ENCODE results near the gene ATP5F1D. TPM values are rescaled to one million over a fixed set of nuclear protein-coding genes. Genes with fewer than 3 reads are reported as not detected.

The ATP5F1D gene
- total RNA-seq, 1 donor from 2014 or later = 24.5 TPM

- Histone ChIP-seq H3K9me3 (ENCODE audit: control insufficient read depth in 3 of 3, low read length in 3 of 3) (no peaks in the 10 kb centered on the region), H3K36me3 (ENCODE audit: control insufficient read depth in 3 of 3, insufficient read depth in 3 of 3, low read length in 3 of 3) (peaks cover 21 to 26% (median 23%) of the 10 kb centered on the region in 3 donors), H3K27me3 (ENCODE audit: control insufficient read depth in 3 of 3, insufficient read depth in 3 of 3, low read length in 3 of 3) (no peaks in the 10 kb centered on the region), H3K4me1 (ENCODE audit: control insufficient read depth in 3 of 3, insufficient read depth in 3 of 3, low read length in 3 of 3) (peaks cover 38 to 73% (median 61%) of the 10 kb centered on the region in 3 donors), H3K27ac (ENCODE audit: low read depth, low read length) (no peak overlapping the region), H3K9ac (ENCODE audit: low read depth in 1 of 3, low read length in 3 of 3) (peak overlapping the region in 2 of 3 donors; percentile 11 to 62), H3K4me3 (ENCODE audit: low read length in 3 of 3) (no peak overlapping the region)
These were observed 21.0 kb upstream of the ATP5F1D start for GRCh38 chr19:1220477-1220930.

- Histone ChIP-seq H3K27ac (ENCODE audit: low read depth, low read length) (no peak overlapping the region), H3K36me3 (ENCODE audit: control insufficient read depth in 3 of 3, insufficient read depth in 3 of 3, low read length in 3 of 3) (peaks cover 22 to 31% (median 27%) of the 10 kb centered on the region in 3 donors), H3K9me3 (ENCODE audit: control insufficient read depth in 3 of 3, low read length in 3 of 3) (no peaks in the 10 kb centered on the region), H3K9ac (ENCODE audit: low read depth in 1 of 3, low read length in 3 of 3) (peak overlapping the region in 2 of 3 donors; percentile 38 to 62), H3K27me3 (ENCODE audit: control insufficient read depth in 3 of 3, insufficient read depth in 3 of 3, low read length in 3 of 3) (no peaks in the 10 kb centered on the region), H3K4me3 (ENCODE audit: low read length in 3 of 3) (no peak overlapping the region), H3K4me1 (ENCODE audit: control insufficient read depth in 3 of 3, insufficient read depth in 3 of 3, low read length in 3 of 3) (peaks cover 30 to 66% (median 54%) of the 10 kb centered on the region in 3 donors)
These were observed 20.3 kb upstream of the ATP5F1D start for GRCh38 chr19:1220976-1221903.

DNA sequence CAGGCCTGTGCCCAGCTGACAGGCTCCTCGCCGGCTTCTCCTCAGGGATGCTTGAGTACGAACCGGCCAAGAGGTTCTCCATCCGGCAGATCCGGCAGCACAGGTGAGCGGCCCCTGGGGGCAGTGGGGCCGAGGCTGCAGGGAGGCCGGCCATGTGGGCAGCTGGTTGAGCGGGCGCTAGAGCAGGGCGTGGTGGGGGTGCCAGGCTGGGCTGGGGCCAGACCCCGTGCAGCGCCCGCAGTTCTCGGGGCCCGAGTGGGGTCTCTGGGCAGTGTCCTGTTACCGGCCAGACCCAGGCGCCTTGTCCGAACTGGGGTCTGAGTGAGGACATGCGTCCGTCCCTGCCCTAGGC, 19.7 kb upstream of the ATP5F1D start:
- no peaks in the 10 kb centered on the region for H3K9me3 ChIP-seq (ENCODE audit: control insufficient read depth in 3 of 3, low read length in 3 of 3)
- peak overlapping the region; percentile 12 for H3K27ac ChIP-seq (ENCODE audit: low read depth, low read length)
- peaks cover 24 to 59% (median 48%) of the 10 kb centered on the region in 3 donors for H3K4me1 ChIP-seq (ENCODE audit: control insufficient read depth in 3 of 3, insufficient read depth in 3 of 3, low read length in 3 of 3)
- peaks cover 24 to 36% (median 30%) of the 10 kb centered on the region in 3 donors for H3K36me3 ChIP-seq (ENCODE audit: control insufficient read depth in 3 of 3, insufficient read depth in 3 of 3, low read length in 3 of 3)
- no peak overlapping the region for H3K4me3 ChIP-seq (ENCODE audit: low read length in 3 of 3)
- H3K9ac ChIP-seq (ENCODE audit: low read depth in 1 of 3, low read length in 3 of 3) = peak overlapping the region in 2 of 3 donors; percentile 38 to 62
- H3K27me3 ChIP-seq (ENCODE audit: control insufficient read depth in 3 of 3, insufficient read depth in 3 of 3, low read length in 3 of 3) = no peaks in the 10 kb centered on the region

GRCh38 chr19:1222394-1222793, 19.2 kb upstream of the ATP5F1D start:
- no peak overlapping the region for H3K9ac ChIP-seq (ENCODE audit: low read depth in 1 of 3, low read length in 3 of 3)
- H3K4me3 ChIP-seq (ENCODE audit: low read length in 3 of 3) = no peak overlapping the region
- H3K4me1 ChIP-seq (ENCODE audit: control insufficient read depth in 3 of 3, insufficient read depth in 3 of 3, low read length in 3 of 3) = peaks cover 19 to 54% (median 43%) of the 10 kb centered on the region in 3 donors
- no peaks in the 10 kb centered on the region for H3K27me3 ChIP-seq (ENCODE audit: control insufficient read depth in 3 of 3, insufficient read depth in 3 of 3, low read length in 3 of 3)
- H3K36me3 ChIP-seq (ENCODE audit: control insufficient read depth in 3 of 3, insufficient read depth in 3 of 3, low read length in 3 of 3) = peaks cover 24 to 41% (median 30%) of the 10 kb centered on the region in 3 donors
- no peaks in the 10 kb centered on the region for H3K9me3 ChIP-seq (ENCODE audit: control insufficient read depth in 3 of 3, low read length in 3 of 3)
- H3K27ac ChIP-seq (ENCODE audit: low read depth, low read length) = no peak overlapping the region

- Histone ChIP-seq H3K27me3 (ENCODE audit: control insufficient read depth in 3 of 3, insufficient read depth in 3 of 3, low read length in 3 of 3) (no peaks in the 10 kb centered on the region), H3K27ac (ENCODE audit: low read depth, low read length) (no peak overlapping the region), H3K36me3 (ENCODE audit: control insufficient read depth in 3 of 3, insufficient read depth in 3 of 3, low read length in 3 of 3) (peaks cover 24 to 41% (median 30%) of the 10 kb centered on the region in 3 donors), H3K4me3 (ENCODE audit: low read length in 3 of 3) (no peak overlapping the region), H3K9me3 (ENCODE audit: control insufficient read depth in 3 of 3, low read length in 3 of 3) (no peaks in the 10 kb centered on the region), H3K4me1 (ENCODE audit: control insufficient read depth in 3 of 3, insufficient read depth in 3 of 3, low read length in 3 of 3) (peaks cover 11 to 46% (median 34%) of the 10 kb centered on the region in 3 donors), H3K9ac (ENCODE audit: low read depth in 1 of 3, low read length in 3 of 3) (peak overlapping the region in 1 of 3 donors; percentile 8)
These were observed 18.3 kb upstream of the ATP5F1D start for GRCh38 chr19:1223018-1223855.

- H3K27ac ChIP-seq (ENCODE audit: low read depth, low read length) = no peak overlapping the region
- peaks cover 24 to 41% (median 30%) of the 10 kb centered on the region in 3 donors for H3K36me3 ChIP-seq (ENCODE audit: control insufficient read depth in 3 of 3, insufficient read depth in 3 of 3, low read length in 3 of 3)
- H3K27me3 ChIP-seq (ENCODE audit: control insufficient read depth in 3 of 3, insufficient read depth in 3 of 3, low read length in 3 of 3) = no peaks in the 10 kb centered on the region
- peak overlapping the region in 1 of 3 donors; percentile 8 for H3K9ac ChIP-seq (ENCODE audit: low read depth in 1 of 3, low read length in 3 of 3)
- H3K4me3 ChIP-seq (ENCODE audit: low read length in 3 of 3) = no peak overlapping the region
- peaks cover 3 to 37% (median 25%) of the 10 kb centered on the region in 3 donors for H3K4me1 ChIP-seq (ENCODE audit: control insufficient read depth in 3 of 3, insufficient read depth in 3 of 3, low read length in 3 of 3)
- no peaks in the 10 kb centered on the region for H3K9me3 ChIP-seq (ENCODE audit: control insufficient read depth in 3 of 3, low read length in 3 of 3)
These were observed 17.3 kb upstream of the ATP5F1D start for GRCh38 chr19:1224047-1224825.

DNA sequence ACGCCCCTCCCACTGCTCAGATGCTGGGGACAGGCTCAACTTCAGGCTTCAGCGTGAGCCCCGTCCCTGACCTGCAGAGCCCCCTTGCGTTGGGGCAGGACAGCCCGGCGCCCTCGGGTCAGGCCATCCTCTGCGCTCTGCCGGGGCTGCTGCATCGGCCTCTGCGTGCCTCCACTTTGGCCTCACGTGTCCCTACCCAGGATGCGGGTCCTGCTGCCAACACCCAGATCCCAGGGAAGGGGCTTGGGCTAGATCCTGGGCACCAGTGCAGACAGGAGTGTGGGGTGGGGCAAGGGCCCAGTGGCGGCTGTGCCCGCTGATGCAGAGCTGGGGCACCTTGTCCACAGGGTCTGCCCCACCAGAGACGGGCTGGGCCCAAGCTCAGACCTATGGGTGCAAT, 16.7 kb upstream of the ATP5F1D start:
- no peaks in the 10 kb centered on the region for H3K27me3 ChIP-seq (ENCODE audit: control insufficient read depth in 3 of 3, insufficient read depth in 3 of 3, low read length in 3 of 3)
- H3K27ac ChIP-seq (ENCODE audit: low read depth, low read length) = no peak overlapping the region
- no peak overlapping the region for H3K4me3 ChIP-seq (ENCODE audit: low read length in 3 of 3)
- H3K4me1 ChIP-seq (ENCODE audit: control insufficient read depth in 3 of 3, insufficient read depth in 3 of 3, low read length in 3 of 3) = peaks cover 3 to 34% (median 23%) of the 10 kb centered on the region in 3 donors
- H3K9ac ChIP-seq (ENCODE audit: low read depth in 1 of 3, low read length in 3 of 3) = no peak overlapping the region
- peaks cover 24 to 41% (median 30%) of the 10 kb centered on the region in 3 donors for H3K36me3 ChIP-seq (ENCODE audit: control insufficient read depth in 3 of 3, insufficient read depth in 3 of 3, low read length in 3 of 3)
- H3K9me3 ChIP-seq (ENCODE audit: control insufficient read depth in 3 of 3, low read length in 3 of 3) = no peaks in the 10 kb centered on the region

DNA sequence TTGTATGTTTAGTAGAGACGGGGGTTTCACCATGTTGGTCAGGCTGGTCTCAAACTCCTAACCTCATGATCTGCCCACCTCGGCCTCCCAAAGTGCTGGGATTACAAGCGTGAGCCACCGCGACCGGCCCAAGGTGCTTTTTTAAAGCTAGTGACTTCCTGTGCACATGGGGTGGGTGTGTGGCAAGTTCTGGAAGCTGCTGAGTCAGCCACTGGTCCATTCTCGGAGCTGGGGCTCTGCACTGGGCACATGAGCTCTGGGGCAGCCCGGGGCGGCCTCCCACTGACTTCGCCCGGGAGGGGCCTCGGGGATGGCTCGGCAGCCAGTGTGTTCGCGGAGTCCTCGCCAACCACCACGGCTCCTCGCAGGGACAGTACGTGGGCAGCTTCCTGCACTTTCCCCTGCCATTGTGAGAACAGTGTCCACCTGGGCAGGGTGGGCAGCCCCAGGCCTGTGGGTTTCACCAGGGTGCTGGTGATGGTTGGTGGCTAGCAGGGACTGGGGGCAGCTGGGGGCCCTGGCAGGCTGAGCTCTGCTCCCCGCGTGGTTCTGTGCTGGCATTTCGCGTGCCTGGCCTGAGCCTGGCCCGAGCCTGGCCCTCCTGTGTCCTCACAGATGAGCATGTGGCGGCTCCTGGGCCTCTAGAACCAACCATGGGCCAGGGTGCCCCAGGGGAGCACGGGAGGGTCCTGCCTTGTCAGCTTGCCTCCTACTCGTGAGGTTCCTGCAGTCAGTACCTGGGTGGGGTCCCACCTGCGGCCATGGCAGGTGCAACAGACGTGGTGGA, 15.9 kb upstream of the ATP5F1D start:
- H3K36me3 ChIP-seq (ENCODE audit: control insufficient read depth in 3 of 3, insufficient read depth in 3 of 3, low read length in 3 of 3) = peaks cover 24 to 41% (median 26%) of the 10 kb centered on the region in 3 donors
- H3K4me3 ChIP-seq (ENCODE audit: low read length in 3 of 3) = no peak overlapping the region
- no peaks in the 10 kb centered on the region for H3K9me3 ChIP-seq (ENCODE audit: control insufficient read depth in 3 of 3, low read length in 3 of 3)
- H3K4me1 ChIP-seq (ENCODE audit: control insufficient read depth in 3 of 3, insufficient read depth in 3 of 3, low read length in 3 of 3) = peaks cover 3 to 26% (median 18%) of the 10 kb centered on the region in 3 donors
- H3K27me3 ChIP-seq (ENCODE audit: control insufficient read depth in 3 of 3, insufficient read depth in 3 of 3, low read length in 3 of 3) = no peaks in the 10 kb centered on the region
- no peak overlapping the region for H3K9ac ChIP-seq (ENCODE audit: low read depth in 1 of 3, low read length in 3 of 3)
- no peak overlapping the region for H3K27ac ChIP-seq (ENCODE audit: low read depth, low read length)

- Histone ChIP-seq H3K4me1 (ENCODE audit: control insufficient read depth in 3 of 3, insufficient read depth in 3 of 3, low read length in 3 of 3) (peaks cover 3 to 21% (median 13%) of the 10 kb centered on the region in 3 donors), H3K27me3 (ENCODE audit: control insufficient read depth in 3 of 3, insufficient read depth in 3 of 3, low read length in 3 of 3) (no peaks in the 10 kb centered on the region), H3K27ac (ENCODE audit: low read depth, low read length) (no peak overlapping the region), H3K9ac (ENCODE audit: low read depth in 1 of 3, low read length in 3 of 3) (no peak overlapping the region), H3K4me3 (ENCODE audit: low read length in 3 of 3) (no peak overlapping the region), H3K36me3 (ENCODE audit: control insufficient read depth in 3 of 3, insufficient read depth in 3 of 3, low read length in 3 of 3) (peaks cover 20 to 35% (median 20%) of the 10 kb centered on the region in 3 donors), H3K9me3 (ENCODE audit: control insufficient read depth in 3 of 3, low read length in 3 of 3) (no peaks in the 10 kb centered on the region)
These were observed 15.4 kb upstream of the ATP5F1D start for GRCh38 chr19:1226227-1226518.

Data from skeletal muscle tissue (tissue), 4 donors.